Activated CD8-positive, alpha-beta memory T cell treated with anti-CD3 and anti-CD28 coated beads, Interleukin-2, amount 50 U/mL, for 4 hours (primary cell): Measurements from ENCODE around the gene TOMM20.

Source experiments
- DNase-seq: peaks from one replicate; pipeline ENCODE4 v3.0.0-alpha.2; 2020

Gene TOMM20

GRCh38 chr1:235133086-235133485 lies 4.4 kb upstream of the TOMM20 start:
- no peak for DNase-seq

DNA sequence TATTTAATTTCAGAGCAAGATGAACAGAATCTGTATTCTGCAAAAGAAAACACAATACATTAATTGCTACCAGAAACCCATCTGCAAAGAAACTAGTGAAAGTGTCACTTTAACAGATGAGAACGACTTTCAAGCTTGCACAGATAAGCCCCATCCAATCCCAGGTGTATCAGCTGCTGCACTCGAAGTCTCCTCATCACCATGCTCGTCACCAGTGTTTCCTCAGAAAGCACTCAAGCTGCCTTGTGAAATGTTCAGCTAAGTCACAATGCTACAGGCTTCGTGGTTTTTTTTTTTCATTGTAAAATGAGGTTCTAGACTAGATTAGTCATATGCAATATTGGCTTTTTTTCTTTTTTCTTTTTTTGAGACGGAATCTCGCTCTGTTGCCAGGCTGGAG lies 3.3 kb upstream of the TOMM20 start:
- no peak for DNase-seq

GRCh38 chr1:235130766-235131270 lies 2.2 kb upstream of the TOMM20 start:
- no peak for DNase-seq

- no peak for DNase-seq
Measured at GRCh38 chr1:235129774-235130570, 1.3 kb upstream of the TOMM20 start.

DNA sequence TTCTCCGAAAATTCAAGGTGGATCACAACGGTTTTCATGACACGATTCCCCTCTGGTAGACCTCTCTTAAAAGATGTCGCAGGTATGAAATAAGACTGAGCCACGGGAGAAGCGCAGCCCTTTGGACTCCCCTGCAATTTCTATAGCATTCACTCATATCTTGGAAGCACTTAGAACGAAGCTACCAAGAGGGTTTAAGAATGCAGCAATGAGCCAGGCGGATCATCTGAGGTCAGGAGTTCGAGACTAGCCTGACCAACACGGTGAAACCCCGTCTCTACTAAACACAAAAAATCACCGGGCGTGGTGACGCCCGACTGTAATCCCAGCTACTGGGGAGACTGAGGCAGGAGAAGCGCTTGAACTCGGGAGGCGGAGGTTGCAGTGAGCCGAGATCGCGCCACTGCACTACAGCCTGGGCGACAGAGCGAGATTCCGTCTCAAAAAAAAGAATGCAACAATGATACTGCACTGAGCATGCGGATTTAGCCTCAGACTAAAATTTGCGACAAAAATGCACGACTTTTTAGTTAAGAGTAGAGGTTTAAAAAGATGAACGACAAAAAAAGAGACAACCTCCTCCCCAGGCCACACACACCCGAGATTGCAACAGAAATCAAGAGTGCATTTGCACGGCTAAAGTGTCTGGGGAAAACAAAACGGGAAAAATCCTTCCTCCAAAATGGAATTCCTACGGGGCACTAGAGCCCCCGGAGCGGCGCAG lies 743 bp downstream of the TOMM20 start:
- DNase-seq = no peak

- DNase-seq = no peak
Measured at GRCh38 chr1:235127203-235127602, 1.4 kb downstream of the TOMM20 start.

- DNase-seq = no peak
Measured at GRCh38 chr1:235124665-235125064, 4.0 kb downstream of the TOMM20 start.

DNA sequence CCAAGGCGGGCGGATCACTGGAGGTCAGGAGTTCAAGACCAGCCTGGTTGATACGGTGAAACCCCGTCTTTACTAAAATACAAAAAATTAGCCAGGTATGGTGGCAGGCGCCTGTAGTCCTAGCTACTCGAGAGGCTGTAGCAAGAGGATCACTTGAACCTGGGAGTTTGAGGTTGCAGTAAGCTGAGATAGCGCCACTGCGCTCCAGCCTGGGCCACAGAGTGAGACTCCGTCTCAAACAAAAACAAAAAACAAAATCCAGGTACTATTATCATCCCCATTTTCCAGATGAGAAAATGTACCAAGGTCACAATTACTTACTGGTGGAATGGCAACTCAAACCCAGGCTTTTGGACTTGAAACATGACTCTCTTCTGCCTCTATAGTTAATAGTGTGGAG lies 4.5 kb downstream of the TOMM20 start:
- no peak for DNase-seq

DNA sequence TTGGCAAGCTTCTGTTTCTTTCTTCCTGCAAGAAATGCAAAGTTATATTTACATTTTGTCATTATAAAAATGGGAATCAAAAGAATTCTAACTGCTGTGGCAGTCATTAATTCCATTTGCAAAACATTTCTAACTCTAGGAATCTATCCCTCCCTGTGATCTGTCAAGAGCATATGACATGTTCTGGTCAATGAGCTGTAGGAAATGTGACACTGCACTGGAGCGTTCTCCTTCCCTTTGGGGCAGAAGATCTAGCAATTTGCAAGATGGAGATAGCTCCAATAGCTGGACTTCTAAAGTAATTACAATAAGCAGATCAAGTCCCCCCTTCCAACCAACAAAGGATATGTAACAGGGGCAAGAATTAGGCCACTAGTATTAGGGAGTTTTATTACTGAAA lies 6.3 kb downstream of the TOMM20 start:
- DNase-seq = no peak

- no peak for DNase-seq
Measured at GRCh38 chr1:235113183-235113917, 15.3 kb downstream of the TOMM20 start.

- no peak for DNase-seq
Measured at GRCh38 chr1:235112297-235113182, 16.1 kb downstream of the TOMM20 start.

- no peak for DNase-seq
Measured at GRCh38 chr1:235111107-235111506, 17.5 kb downstream of the TOMM20 start.

- no peak for DNase-seq
Measured at GRCh38 chr1:235108876-235109275, 19.8 kb downstream of the TOMM20 start.

DNA sequence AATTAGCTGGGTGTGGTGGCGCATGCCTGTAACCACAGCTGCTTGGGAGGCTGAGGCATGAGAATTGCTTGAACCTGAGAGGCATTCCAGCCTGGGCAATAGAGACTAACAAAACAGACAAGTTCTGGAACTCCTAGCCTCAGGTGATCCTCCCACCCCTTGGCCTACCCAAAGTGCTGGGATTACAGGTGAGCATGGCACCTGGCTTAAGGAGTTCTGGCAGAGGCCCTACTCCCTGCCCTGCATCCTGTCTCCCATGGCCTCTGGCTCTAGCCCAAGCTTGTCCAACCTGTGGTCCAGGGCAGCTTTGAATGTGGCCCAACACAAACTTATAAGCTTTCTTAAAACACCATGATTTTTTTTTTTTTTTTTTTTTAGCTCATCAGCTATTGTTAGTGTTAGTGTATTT lies 20.4 kb downstream of the TOMM20 start:
- no peak for DNase-seq

DNA sequence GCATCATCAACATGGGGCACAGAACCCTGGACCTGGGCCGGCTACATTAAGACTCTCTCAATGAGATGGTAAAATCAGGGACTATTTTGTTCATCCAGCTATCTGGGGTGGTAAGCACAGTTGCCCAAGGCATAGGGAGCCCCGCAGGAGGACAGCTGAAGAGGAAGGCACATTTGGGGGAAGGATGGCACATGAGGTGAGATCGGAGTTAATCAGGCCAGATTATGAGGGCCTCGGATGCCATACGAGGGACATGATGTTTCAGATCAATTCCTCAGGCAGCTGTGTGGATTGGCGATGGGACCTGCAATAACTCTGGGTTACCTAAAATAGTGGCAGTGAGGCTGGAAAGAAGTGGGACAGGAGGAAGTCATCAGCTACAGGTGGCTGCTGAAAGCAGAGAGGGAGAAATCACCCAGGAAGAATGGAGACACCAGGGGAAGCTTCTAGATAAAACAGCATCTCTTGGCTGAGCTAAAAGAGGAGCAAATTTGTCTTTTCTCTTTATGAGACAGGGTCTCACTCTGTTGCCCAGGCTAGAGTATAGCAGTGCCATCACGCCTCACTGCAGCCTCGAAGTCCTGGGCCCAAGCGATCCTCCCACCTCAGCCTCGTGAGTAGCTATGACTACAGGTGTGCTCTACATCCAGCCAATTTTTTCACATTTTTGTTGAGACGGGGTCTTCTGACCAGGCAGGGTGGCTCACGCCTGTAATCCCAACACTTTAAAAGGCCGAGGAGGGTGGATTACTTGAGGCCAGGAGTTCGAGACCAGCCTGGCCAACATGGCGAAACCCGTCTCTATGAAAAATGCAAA lies 21.1 kb downstream of the TOMM20 start:
- DNase-seq = no peak

DNA sequence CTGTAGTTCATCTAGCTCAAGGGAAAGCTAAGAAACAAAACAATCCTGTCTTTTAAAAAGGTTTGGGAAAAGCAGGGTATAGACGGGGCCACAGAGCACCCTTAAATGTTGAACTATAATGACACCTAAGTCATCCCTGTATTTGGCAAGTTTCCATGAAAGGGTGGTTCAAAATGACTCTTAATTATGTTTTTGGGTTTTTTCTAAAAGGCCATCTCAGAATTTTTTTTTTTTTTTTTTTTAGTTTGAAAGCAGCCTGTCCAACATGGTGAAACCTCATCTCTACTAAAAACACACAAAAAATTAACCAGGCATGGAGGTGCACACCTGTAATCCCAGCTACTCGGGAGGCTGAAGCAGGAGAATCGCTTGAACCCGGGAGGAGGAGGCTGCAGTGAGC lies 22.2 kb downstream of the TOMM20 start:
- no peak for DNase-seq

GRCh38 chr1:235105051-235106043 lies 23.3 kb downstream of the TOMM20 start:
- DNase-seq = no peak

DNA sequence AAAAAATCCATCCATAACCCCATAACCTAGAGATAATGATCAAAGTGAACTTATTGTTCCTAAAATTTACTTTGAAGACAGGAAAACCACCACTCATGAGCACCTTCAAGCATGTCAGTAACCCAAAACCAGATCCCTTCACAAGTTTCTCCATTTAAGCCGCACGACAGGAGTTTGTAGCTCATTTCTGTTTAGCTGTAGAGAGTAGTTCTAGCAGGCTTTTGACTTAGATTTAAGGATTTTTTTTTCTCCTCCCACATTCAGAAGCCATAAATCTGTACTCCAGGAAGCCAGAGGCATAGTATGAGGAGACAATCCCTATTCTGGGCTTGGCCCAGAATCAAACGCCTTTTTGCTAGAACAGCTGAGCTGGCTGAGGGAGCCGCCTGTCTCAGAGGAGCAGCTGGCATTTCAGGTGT lies 25.6 kb downstream of the TOMM20 start:
- no peak for DNase-seq

DNA sequence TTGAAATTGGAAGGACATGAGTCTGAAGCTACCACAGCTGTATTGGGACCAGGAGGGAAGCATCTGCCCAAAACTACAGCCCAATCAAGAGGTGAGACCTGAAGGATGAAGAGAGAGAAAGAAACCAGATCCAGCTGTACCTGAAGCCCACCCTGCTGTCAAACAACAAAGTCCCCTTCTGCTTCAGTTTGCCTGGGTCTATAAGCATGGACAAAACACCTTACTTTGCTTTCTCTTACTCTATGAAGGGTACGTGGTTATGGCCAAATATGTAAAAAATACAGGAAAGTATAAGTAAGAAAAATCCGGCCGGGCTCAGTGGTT lies 26.4 kb downstream of the TOMM20 start:
- no peak for DNase-seq

GRCh38 chr1:235101558-235102258 lies 26.9 kb downstream of the TOMM20 start:
- no peak for DNase-seq
